ENCODE results near the gene OASL. TPM values are rescaled to one million over a fixed set of nuclear protein-coding genes. Genes with fewer than 3 reads are reported as not detected.

OASL gene
- total and polyA plus RNA-seq, 2 experiments from 2014 or later = 0.27 to 0.47 TPM

DNA sequence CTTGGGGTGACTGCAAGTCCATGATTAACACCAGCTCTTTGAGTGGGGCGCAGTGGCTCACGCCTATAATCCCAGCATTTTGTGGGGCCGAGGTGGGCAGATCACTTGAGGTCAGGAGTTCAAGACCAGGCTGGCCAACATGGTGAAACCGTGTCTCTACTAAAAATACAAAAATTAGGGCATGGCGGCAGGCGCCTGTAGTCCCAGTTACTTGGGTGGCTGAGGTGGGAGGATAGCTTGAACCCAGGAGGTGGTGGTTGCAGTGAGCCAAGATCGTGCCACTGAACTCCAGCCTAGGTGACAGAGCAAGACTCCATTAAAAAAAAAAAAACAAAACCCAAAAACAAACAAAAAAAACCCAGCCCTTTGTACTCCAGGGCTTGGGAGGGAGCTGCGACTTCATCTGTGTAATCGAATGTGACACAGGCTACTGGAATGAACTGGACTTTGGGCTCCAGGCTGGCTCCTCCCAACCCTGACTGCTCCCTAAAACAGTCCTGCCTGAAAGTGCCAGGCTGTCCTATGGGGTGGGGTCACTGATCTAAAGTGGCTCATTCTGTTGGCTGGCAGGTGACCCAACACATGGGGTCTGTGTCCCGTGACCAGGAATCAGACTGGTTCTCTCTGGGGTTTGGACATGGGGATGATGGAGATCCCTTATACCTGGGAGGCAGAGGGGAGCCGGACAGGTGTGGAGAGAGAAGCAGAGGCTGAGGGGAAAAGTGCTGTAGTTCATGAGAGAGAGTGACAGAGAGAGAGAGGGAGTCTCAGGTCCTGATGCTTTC, 13.4 kb downstream of the OASL start:
- TF ChIP-seq, protein P1, sequence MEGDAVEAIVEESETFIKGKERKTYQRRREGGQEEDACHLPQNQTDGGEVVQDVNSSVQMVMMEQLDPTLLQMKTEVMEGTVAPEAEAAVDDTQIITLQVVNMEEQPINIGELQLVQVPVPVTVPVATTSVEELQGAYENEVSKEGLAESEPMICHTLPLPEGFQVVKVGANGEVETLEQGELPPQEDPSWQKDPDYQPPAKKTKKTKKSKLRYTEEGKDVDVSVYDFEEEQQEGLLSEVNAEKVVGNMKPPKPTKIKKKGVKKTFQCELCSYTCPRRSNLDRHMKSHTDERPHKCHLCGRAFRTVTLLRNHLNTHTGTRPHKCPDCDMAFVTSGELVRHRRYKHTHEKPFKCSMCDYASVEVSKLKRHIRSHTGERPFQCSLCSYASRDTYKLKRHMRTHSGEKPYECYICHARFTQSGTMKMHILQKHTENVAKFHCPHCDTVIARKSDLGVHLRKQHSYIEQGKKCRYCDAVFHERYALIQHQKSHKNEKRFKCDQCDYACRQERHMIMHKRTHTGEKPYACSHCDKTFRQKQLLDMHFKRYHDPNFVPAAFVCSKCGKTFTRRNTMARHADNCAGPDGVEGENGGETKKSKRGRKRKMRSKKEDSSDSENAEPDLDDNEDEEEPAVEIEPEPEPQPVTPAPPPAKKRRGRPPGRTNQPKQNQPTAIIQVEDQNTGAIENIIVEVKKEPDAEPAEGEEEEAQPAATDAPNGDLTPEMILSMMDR (IDR thresholded peaks at IDR 0.05; ENCODE audit: poor library complexity) = no peak
- TF ChIP-seq EZH2phosphoT487 (IDR thresholded peaks at IDR 0.05; ENCODE audit: low read depth, severe bottlenecking, unreplicated experiment) = no peak
- TF ChIP-seq EZH2 (IDR thresholded peaks at IDR 0.05; ENCODE audit: borderline replicate concordance) = no peak
- whole genome bisulfite sequencing (ENCODE audit: low lambda C conversion rate, missing lambda C conversion rate) = 76% methylated on average over 11 of the region's 11 CpGs
- Histone ChIP-seq H3K36me3 (replicated peaks; ENCODE audit: insufficient read depth, low read depth) (no peaks in the 10 kb centered on the region), H3K4me1 (ENCODE audit: insufficient read depth) (peaks cover 4% of the 10 kb centered on the region), H3K9me3 (ENCODE audit: low read depth) (no peaks in the 10 kb centered on the region), H4K20me1 (ENCODE audit: insufficient read depth, poor library complexity, severe bottlenecking) (no peaks in the 10 kb centered on the region), H3K27me3 (no peaks in the 10 kb centered on the region), H3K4me3 (no peak overlapping the region), H3K9me2 (replicated peaks; ENCODE audit: insufficient read depth) (no peaks in the 10 kb centered on the region), H3K27ac (peak overlapping the region; percentile 93), H3K79me2 (no peaks in the 10 kb centered on the region), H2AFZ (no peak overlapping the region), H3K4me2 (peak overlapping the region; percentile 15)
- peak; percentile 83 for DNase-seq (ENCODE audit: low spot score)

DNA sequence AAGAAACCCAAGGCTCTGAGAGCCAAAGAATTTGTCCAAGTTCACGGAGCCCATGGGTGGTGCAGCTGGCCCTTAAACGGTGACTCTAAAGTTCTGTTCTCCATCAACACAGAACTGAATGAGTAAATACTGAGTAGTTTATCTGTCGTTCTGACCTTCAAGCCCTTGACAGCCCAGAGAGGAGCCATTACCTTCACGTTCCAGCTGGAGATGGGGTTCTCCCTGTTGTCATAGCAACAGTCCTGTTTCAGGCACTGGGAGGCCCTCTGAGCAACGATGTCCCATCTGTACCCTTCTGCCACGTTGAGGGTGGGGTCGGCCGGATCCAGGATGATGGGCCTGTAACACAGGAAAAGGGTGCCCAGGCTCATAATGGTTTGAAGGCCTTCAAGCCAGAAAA, 15.2 kb downstream of the OASL start:
- H3K4me3 ChIP-seq = no peak overlapping the region
- peaks cover 4% of the 10 kb centered on the region for H3K4me1 ChIP-seq (ENCODE audit: insufficient read depth)
- no peak overlapping the region for H2AFZ ChIP-seq
- H3K9me3 ChIP-seq (ENCODE audit: low read depth) = no peaks in the 10 kb centered on the region
- DNase-seq (ENCODE audit: low spot score) = no peak
- no peaks in the 10 kb centered on the region for H4K20me1 ChIP-seq (ENCODE audit: insufficient read depth, poor library complexity, severe bottlenecking)
- no peaks in the 10 kb centered on the region for H3K9me2 ChIP-seq (replicated peaks; ENCODE audit: insufficient read depth)
- no peak overlapping the region for H3K27ac ChIP-seq
- no peak overlapping the region for H3K4me2 ChIP-seq
- TF ChIP-seq EZH2phosphoT487 (IDR thresholded peaks at IDR 0.05; ENCODE audit: low read depth, severe bottlenecking, unreplicated experiment) (no peak), EZH2 (IDR thresholded peaks at IDR 0.05; ENCODE audit: borderline replicate concordance) (no peak)
- TF ChIP-seq, protein P1 (IDR thresholded peaks at IDR 0.05; ENCODE audit: poor library complexity) = no peak
- WGBS (ENCODE audit: low lambda C conversion rate, missing lambda C conversion rate) = 73% methylated on average over 8 of the region's 8 CpGs
- H3K79me2 ChIP-seq = no peaks in the 10 kb centered on the region
- H3K27me3 ChIP-seq = no peaks in the 10 kb centered on the region
- no peaks in the 10 kb centered on the region for H3K36me3 ChIP-seq (replicated peaks; ENCODE audit: insufficient read depth, low read depth)

DNA sequence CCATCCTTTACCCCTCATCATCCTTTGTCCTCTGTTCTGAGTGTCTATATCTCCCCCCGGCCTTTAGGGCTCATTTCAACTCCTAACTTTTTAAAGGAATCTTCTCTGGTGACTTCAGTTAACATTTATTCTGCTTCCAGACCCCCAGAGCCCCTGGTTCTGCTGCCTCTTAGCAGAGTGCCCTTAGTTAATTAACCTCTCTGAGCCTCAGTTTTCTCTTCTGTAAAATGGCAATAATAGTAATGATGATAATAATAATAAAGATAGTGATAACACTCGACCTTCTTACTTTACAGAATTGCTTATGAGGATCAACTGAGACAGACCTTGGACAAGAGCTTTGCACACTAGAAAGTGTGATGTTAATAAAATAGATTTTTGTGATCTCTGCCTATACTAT, 16.3 kb downstream of the OASL start:
- TF ChIP-seq, protein P1 (IDR thresholded peaks at IDR 0.05; ENCODE audit: poor library complexity) = no peak
- TF ChIP-seq EZH2phosphoT487 (IDR thresholded peaks at IDR 0.05; ENCODE audit: low read depth, severe bottlenecking, unreplicated experiment) (no peak), EZH2 (IDR thresholded peaks at IDR 0.05; ENCODE audit: borderline replicate concordance) (no peak)

More for the DNA sequence above, 16.3 kb downstream of the OASL start:
- Histone ChIP-seq H3K9me2 (replicated peaks; ENCODE audit: insufficient read depth) (no peaks in the 10 kb centered on the region), H3K27me3 (no peaks in the 10 kb centered on the region), H3K27ac (no peak overlapping the region), H3K4me1 (ENCODE audit: insufficient read depth) (peaks cover 4% of the 10 kb centered on the region), H3K9me3 (ENCODE audit: low read depth) (no peaks in the 10 kb centered on the region), H3K36me3 (replicated peaks; ENCODE audit: insufficient read depth, low read depth) (no peaks in the 10 kb centered on the region), H4K20me1 (ENCODE audit: insufficient read depth, poor library complexity, severe bottlenecking) (no peaks in the 10 kb centered on the region), H2AFZ (no peak overlapping the region), H3K79me2 (no peaks in the 10 kb centered on the region), H3K4me2 (no peak overlapping the region), H3K4me3 (no peak overlapping the region)
- WGBS (ENCODE audit: low lambda C conversion rate, missing lambda C conversion rate) = 67% methylated on average over 2 of the region's 2 CpGs
- DNase-seq (ENCODE audit: low spot score) = no peak
